OCI-LY7 (cell line): ENCODE results near the gene NMNAT1. TPM values are rescaled to one million over a fixed set of nuclear protein-coding genes. Genes with fewer than 3 reads are reported as not detected.
A peak's percentile ranks its signal among the peaks of the same experiment; 100 is the strongest.

Experiments
- BruUV-seq: library from RNA; stranded (reverse); fragments of 400-500 nt; replicated peaks from 2 replicates; lab custom pipeline; 2021; lab: Mats Ljungman, UMichigan
- CTCF ChIA-PET: fragments of 300-600 bp; sonication (Branson Sonifier 250); formaldehyde crosslinking; loops from one replicate; lab custom pipeline; 2022; ENCODE audit warnings: antibody characterized with exemption; ENCODE audit not compliant: unreplicated experiment; lab: Charles Lee
- POLR2A ChIA-PET: fragments of 300-600 bp; sonication (Branson Sonifier 250); formaldehyde crosslinking; loops from one replicate; lab custom pipeline; 2022; ENCODE audit warnings: antibody characterized with exemption; lab: Charles Lee
- DNase-seq: peaks from one replicate; pipeline ENCODE4 v3.0.0-alpha.2; 2015; ENCODE audit warnings: low spot score
- H2AFZ ChIP-seq: fragments of 200-600 bp; sonication (generic), shearing (Covaris generic); 2 replicates; pipeline ENCODE4 v1.6.1; 2014; ENCODE audit warnings: mild to moderate bottlenecking, antibody characterized with exemption, low read length, moderate library complexity
- H3K27ac ChIP-seq: fragments of 200-600 bp; sonication (generic); 2 replicates; pipeline ENCODE4 v1.5.1; 2014; ENCODE audit warnings: mixed run types, low read depth, mild to moderate bottlenecking, moderate library complexity, low read length, inconsistent platforms; ENCODE audit not compliant: poor library complexity, severe bottlenecking
- H3K36me3 ChIP-seq: fragments of 200-600 bp; sonication (generic); 2 replicates; pipeline ENCODE4 v1.6.1; 2014; ENCODE audit warnings: mild to moderate bottlenecking, antibody characterized with exemption, low read length, moderate library complexity, mixed read lengths; ENCODE audit not compliant: insufficient read depth
- H3K4me1 ChIP-seq: fragments of 200-600 bp; sonication (generic); 2 replicates; pipeline ENCODE4 v1.5.1; 2014; ENCODE audit warnings: mild to moderate bottlenecking, low read length; ENCODE audit not compliant: insufficient read depth, poor library complexity, severe bottlenecking
- H3K4me2 ChIP-seq: fragments of 200-600 bp; sonication (generic); 2 replicates; pipeline ENCODE4 v1.6.1; 2014; ENCODE audit warnings: mild to moderate bottlenecking, low read length
- H3K4me3 ChIP-seq: fragments of 200-600 bp; sonication (generic); 2 replicates; pipeline ENCODE4 v1.5.1; 2014; ENCODE audit warnings: mild to moderate bottlenecking, low read depth, low read length; ENCODE audit not compliant: poor library complexity, severe bottlenecking
- H3K79me2 ChIP-seq: fragments of 200-600 bp; sonication (generic); 2 replicates; pipeline ENCODE4 v1.6.1; 2016; ENCODE audit warnings: low read depth, mild to moderate bottlenecking, low read length, moderate library complexity, mixed read lengths; ENCODE audit not compliant: insufficient read depth
- H3K9me2 ChIP-seq: fragments of 200-600 bp; sonication (generic); 2 replicates; pipeline ENCODE4 v1.6.1; 2016; ENCODE audit warnings: mild to moderate bottlenecking, low read length, mixed read lengths; ENCODE audit not compliant: insufficient read depth
- H3K9me3 ChIP-seq: fragments of 200-600 bp; sonication (generic); 2 replicates; pipeline ENCODE4 v1.6.1; 2014; ENCODE audit warnings: mild to moderate bottlenecking, mixed run types, low read length, mixed read lengths
- H4K20me1 ChIP-seq: fragments of 200-600 bp; sonication (generic); 2 replicates; pipeline ENCODE4 v1.6.1; 2014; ENCODE audit warnings: mild to moderate bottlenecking, antibody characterized with exemption, low read length, moderate library complexity, mixed read lengths; ENCODE audit not compliant: insufficient read depth
- CTCF ChIP-seq: fragments of 200-600 bp; sonication (generic); conservative IDR thresholded peaks from 2 replicates; pipeline ENCODE4 v1.5.1; 2014; ENCODE audit warnings: mild to moderate bottlenecking, antibody characterized with exemption, low read length, moderate library complexity, mixed read lengths
- EZH2phosphoT487 ChIP-seq: fragments of 200-600 bp; sonication (generic); IDR thresholded peaks from 2 replicates; pipeline ENCODE4 v1.6.1; 2018; ENCODE audit warnings: low read depth, borderline replicate concordance, mild to moderate bottlenecking, mixed run types, antibody characterized with exemption, low read length, moderate library complexity, mixed read lengths
- intact Hi-C: fragments of 100-400 bp; cut with micrococcal nuclease; formaldehyde crosslinking; loops from one replicate; pipeline ENCODE4 v1.10.0; 2022; ENCODE audit not compliant: unreplicated experiment
- microRNA-seq: library from miRNA; unstranded; fragments of <30 nt; microRNA quantifications from one replicate; pipeline ENCODE4 v1.2.0, GENCODE V29; 2022; ENCODE audit warnings: borderline replicate concordance
- small RNA-seq: library from RNA; depleted of rRNA; stranded (forward); fragments of <200 nt; gene quantifications from one replicate; pipeline ENCODE3, GENCODE V24; 2014
- total RNA-seq, 2 experiments: library from RNA; depleted of rRNA in 1 of 2; stranded (reverse); fragments of >200 nt in 1 of 2; shearing (Covaris generic) in 1 of 2; gene quantifications; 2 replicates each; pipeline ENCODE4 v1.2.3, GENCODE V29; 2014 to 2022

The NMNAT1 gene
- total RNA-seq, 2 experiments from 2014 or later, result 5.4 to 6.5 TPM

GRCh38 chr1:10033359-10033845 lies 90.1 kb downstream of the NMNAT1 start:
- POLR2A ChIA-PET, result no interaction called here
- intact Hi-C loops, result loop anchor here (2.0 to 10.0 kb wide), 3 partner anchors 91 to 441 kb away; partner anchors contain the start of genes DFFA, LZIC, NMNAT1 and PEX14

More at GRCh38 chr1:10033359-10033845, 90.1 kb downstream of the NMNAT1 start:
- Histone ChIP-seq H3K27ac (peak overlapping the region; percentile 80), H3K9me3 (no peaks in the 10 kb centered on the region), H2AFZ (peak overlapping the region; percentile 78), H4K20me1 (peaks cover 10% of the 10 kb centered on the region; the same call in 1 of the 2 replicates), H3K9me2 (no peaks in the 10 kb centered on the region), H3K36me3 (peaks cover 20% of the 10 kb centered on the region; the same call in 1 of the 2 replicates), H3K4me1 (peaks cover 16% of the 10 kb centered on the region), H3K4me2 (peak overlapping the region; percentile 91), H3K4me3 (peak overlapping the region; percentile 98), H3K79me2 (peaks cover 39% of the 10 kb centered on the region)
- CTCF ChIA-PET, result interaction anchor here (1.0 kb wide), 1 partner anchor 83 kb away, joined by 7 read pairs; no protein-coding TSS in a partner anchor
- no peak for TF ChIP-seq EZH2phosphoT487
- TF ChIP-seq CTCF, result no peak
- peak; percentile 54 for DNase-seq
- BruUV-seq, result no TSS peak

Small RNA genes lying within 50 kb of the gene (microRNA-seq; reads per million reads assigned to microRNA genes)
- gene MIR5697, result 2.3 reads per million

Small RNA genes lying within 50 kb of the gene (small RNA-seq; reads per million reads assigned to genes)
- not detected for gene MIR5697

Other genes starting within 250 kb of the NMNAT1 start
- gene CLSTN1, start 119.5 kb upstream of the NMNAT1 start, total RNA-seq (2014; rRNA removed; shearing (Covaris generic)), result 49.4 and 58.6 TPM in 2 replicates
- gene CLSTN1, start 119.5 kb upstream of the NMNAT1 start, total RNA-seq (2022), result 124 and 141 TPM in 2 replicates
- gene CTNNBIP1, start 33.2 kb upstream of the NMNAT1 start, total RNA-seq (2014; rRNA removed; shearing (Covaris generic)), result 9.6 and 14.7 TPM in 2 replicates
- gene CTNNBIP1, start 33.2 kb upstream of the NMNAT1 start, total RNA-seq (2022), result 17.4 and 21.3 TPM in 2 replicates
- gene LZIC, start 84 bp upstream of the NMNAT1 start, total RNA-seq (2014; rRNA removed; shearing (Covaris generic)), result 19.1 and 29.3 TPM in 2 replicates
- gene LZIC, start 84 bp upstream of the NMNAT1 start, total RNA-seq (2022), result 28.1 and 31.4 TPM in 2 replicates
- gene RBP7, start 53.8 kb downstream of the NMNAT1 start, total RNA-seq (2014; rRNA removed; shearing (Covaris generic)), result not detected in 2 replicates
- gene RBP7, start 53.8 kb downstream of the NMNAT1 start, total RNA-seq (2022), result not detected in 2 replicates
- 19.7 and 21.5 TPM in 2 replicates for gene UBE4B, start 89.5 kb downstream of the NMNAT1 start, total RNA-seq (2014; rRNA removed; shearing (Covaris generic))
- 40.7 and 40.9 TPM in 2 replicates for gene UBE4B, start 89.5 kb downstream of the NMNAT1 start, total RNA-seq (2022)